ENCODE measurements around the gene ARHGEF4.

Gene ARHGEF4

GRCh38 chr2:130835766-130836015, 1.0 kb upstream of the ARHGEF4 start:
- DNase-seq (ENCODE audit: low spot score) = no peak

- DNase-seq (ENCODE audit: low spot score) = no peak
Observed at GRCh38 chr2:130837175-130837810, 579 bp downstream of the ARHGEF4 start.

GRCh38 chr2:130837811-130838565, 1.3 kb downstream of the ARHGEF4 start:
- no peak for DNase-seq (ENCODE audit: low spot score)

GRCh38 chr2:130839011-130839780, 2.5 kb downstream of the ARHGEF4 start:
- no peak for DNase-seq (ENCODE audit: low spot score)

- DNase-seq (ENCODE audit: low spot score) = no peak
Observed at GRCh38 chr2:130840506-130840905, 3.8 kb downstream of the ARHGEF4 start.

GRCh38 chr2:130841741-130842365, 5.1 kb downstream of the ARHGEF4 start:
- no peak for DNase-seq (ENCODE audit: low spot score)

GRCh38 chr2:130842770-130843169, 6.1 kb downstream of the ARHGEF4 start:
- DNase-seq (ENCODE audit: low spot score) = no peak

- DNase-seq (ENCODE audit: low spot score) = no peak
Observed at GRCh38 chr2:130843321-130843985, 6.7 kb downstream of the ARHGEF4 start.

GRCh38 chr2:130844161-130844560, 7.4 kb downstream of the ARHGEF4 start:
- no peak for DNase-seq (ENCODE audit: low spot score)

- DNase-seq (ENCODE audit: low spot score) = no peak
Observed at GRCh38 chr2:130845505-130846085, 8.9 kb downstream of the ARHGEF4 start.

GRCh38 chr2:130846233-130846632, 9.5 kb downstream of the ARHGEF4 start:
- DNase-seq (ENCODE audit: low spot score) = no peak

GRCh38 chr2:130846686-130847375, 10.1 kb downstream of the ARHGEF4 start:
- DNase-seq (ENCODE audit: low spot score) = no peak

GRCh38 chr2:130847776-130848525, 11.2 kb downstream of the ARHGEF4 start:
- DNase-seq (ENCODE audit: low spot score) = no peak

- no peak for DNase-seq (ENCODE audit: low spot score)
Observed at GRCh38 chr2:130848526-130849210, 12.0 kb downstream of the ARHGEF4 start.

- DNase-seq (ENCODE audit: low spot score) = no peak
Observed at GRCh38 chr2:130849896-130850787, 13.4 kb downstream of the ARHGEF4 start.

- no peak for DNase-seq (ENCODE audit: low spot score)
Observed at GRCh38 chr2:130850788-130851623, 14.3 kb downstream of the ARHGEF4 start.

GRCh38 chr2:130851624-130852382, 15.1 kb downstream of the ARHGEF4 start:
- no peak for DNase-seq (ENCODE audit: low spot score)

Data from HuH-7.5 (cell line).